Upper lobe of left lung (tissue), 6 donors: ENCODE data around the gene SNURF. TPM values are rescaled to one million over a fixed set of nuclear protein-coding genes. Genes with fewer than 3 reads are reported as not detected.
"Not testable (repeated sequence)": the region's sequence is repeated elsewhere in the genome, so short reads cannot be mapped to it uniquely, and the experiment has no call there.

Experiments
- ATAC-seq, 2 donors: fragments of 200-7000 bp; cut with Tn5 transposase; one replicate each; pipeline ENCODE4 v1.9.1; 2022; ENCODE audit warnings: mild to moderate bottlenecking in 2 of 2, moderate library complexity in 2 of 2; ENCODE audit not compliant: low FRiP score in 2 of 2
- DNase-seq, 2 donors: peaks; one replicate each; pipeline ENCODE4 v3.0.0-alpha.2; 2019 to 2020
- H3K27ac ChIP-seq, 4 donors: fragments of 200-600 bp; sonication (generic); one replicate each; pipeline ENCODE4 v1.5.1; 2016 to 2019
- H3K27me3 ChIP-seq, 4 donors: fragments of 200-600 bp; sonication (generic); one replicate each; pipeline ENCODE4 v1.5.1; 2017 to 2019
- H3K36me3 ChIP-seq, 4 donors: fragments of 200-600 bp; sonication (generic); one replicate each; pipeline ENCODE4 v1.5.1; 2016 to 2019
- H3K4me1 ChIP-seq, 4 donors: fragments of 200-600 bp; sonication (generic); one replicate each; pipeline ENCODE4 v1.5.1; 2018 to 2019
- H3K4me3 ChIP-seq, 4 donors: fragments of 200-600 bp; sonication (generic); one replicate each; pipeline ENCODE4 v1.5.1; 2017 to 2019; ENCODE audit warnings: mild to moderate bottlenecking in 2 of 4, moderate library complexity in 1 of 4
- H3K9me3 ChIP-seq, 4 donors: fragments of 200-600 bp; sonication (generic); one replicate each; pipeline ENCODE4 v1.5.1; 2018 to 2019
- EP300 ChIP-seq, 4 donors: sonication (generic); formaldehyde crosslinking; IDR thresholded peaks; one replicate each; pipeline ENCODE4 v1.5.1; 2017; ENCODE audit warnings: antibody characterized with exemption in 4 of 4, control low read depth in 2 of 4
- POLR2A ChIP-seq, 4 donors: fragments of 450-650 bp; IDR thresholded peaks; one replicate each; pipeline ENCODE4 v1.5.1; 2016 to 2017; ENCODE audit warnings: antibody characterized with exemption in 4 of 4, mild to moderate bottlenecking in 2 of 4
- POLR2AphosphoS5 ChIP-seq, 2 donors: sonication (generic); formaldehyde crosslinking; IDR thresholded peaks; one replicate each; pipeline ENCODE4 v1.5.1; 2017; ENCODE audit warnings: antibody characterized with exemption in 2 of 2
- WGBS, 2 donors: methylation state at CpG; one replicate each; pipeline ENCODE4 v1.1.5; 2017 to 2018; 5-methylcytosine and 5-hydroxymethylcytosine counted together
- total RNA-seq, 6 donors: library from RNA; depleted of rRNA in 4 of 6; stranded (reverse); fragments of >200 nt in 4 of 6; gene quantifications; one replicate each; pipeline versions ENCODE4 v1.1.0 to v1.2.1, GENCODE V29; 2016 to 2021
- TF ChIP-seq, protein P1 (sequence below), 6 experiments: fragments of 450-650 bp in 4 of 6; fragments of 200-600 bp in 2 of 6; sonication (generic) in 2 of 6; IDR thresholded peaks; one replicate each; pipeline ENCODE4 v1.5.1; 2016 to 2019; ENCODE audit warnings: antibody characterized with exemption in 6 of 6
- donor health status: DM: no; HTN: no; CAD: no; lungs with moderate emphysema.
- donor health status: DM: no; HTN: yes; CAD: no; lungs with severe emphysema.

SNURF gene
- total RNA-seq, 6 donors from 2014 or later: 1.2 to 14.7 (median 7.9) TPM

DNA sequence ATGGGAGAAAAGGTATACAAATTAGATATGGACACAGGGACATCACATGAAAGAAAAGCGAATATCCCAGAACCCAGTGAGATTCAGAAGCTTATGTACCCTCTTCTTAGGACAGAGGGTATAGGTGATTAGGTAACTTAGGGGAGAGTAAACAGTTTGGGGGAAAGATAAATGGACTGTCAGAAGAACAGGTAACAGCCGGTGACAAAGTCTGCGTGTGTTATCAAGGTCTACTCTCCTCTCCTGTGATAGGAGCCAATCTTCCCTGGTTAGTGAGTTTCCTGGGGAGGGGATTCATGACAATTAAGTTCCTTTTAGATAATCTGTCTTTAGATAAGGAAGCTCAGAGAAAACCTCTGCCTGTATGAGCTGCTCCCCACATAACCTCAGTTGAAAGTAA lies 30.6 kb upstream of the SNURF start:
- Histone ChIP-seq H3K9me3 (no peaks in the 10 kb centered on the region), H3K4me1 (no peaks in the 10 kb centered on the region), H3K36me3 (no peaks in the 10 kb centered on the region), H3K27ac (no peak overlapping the region), H3K4me3 (no peak overlapping the region), H3K27me3 (no peaks in the 10 kb centered on the region)
- 68 to 81% methylated on average over 3 of the region's 3 CpGs for WGBS, 2 donors
- DNase-seq: no peak
- TF ChIP-seq POLR2A (IDR thresholded peaks at IDR 0.05): no peak
- TF ChIP-seq, protein P1, sequence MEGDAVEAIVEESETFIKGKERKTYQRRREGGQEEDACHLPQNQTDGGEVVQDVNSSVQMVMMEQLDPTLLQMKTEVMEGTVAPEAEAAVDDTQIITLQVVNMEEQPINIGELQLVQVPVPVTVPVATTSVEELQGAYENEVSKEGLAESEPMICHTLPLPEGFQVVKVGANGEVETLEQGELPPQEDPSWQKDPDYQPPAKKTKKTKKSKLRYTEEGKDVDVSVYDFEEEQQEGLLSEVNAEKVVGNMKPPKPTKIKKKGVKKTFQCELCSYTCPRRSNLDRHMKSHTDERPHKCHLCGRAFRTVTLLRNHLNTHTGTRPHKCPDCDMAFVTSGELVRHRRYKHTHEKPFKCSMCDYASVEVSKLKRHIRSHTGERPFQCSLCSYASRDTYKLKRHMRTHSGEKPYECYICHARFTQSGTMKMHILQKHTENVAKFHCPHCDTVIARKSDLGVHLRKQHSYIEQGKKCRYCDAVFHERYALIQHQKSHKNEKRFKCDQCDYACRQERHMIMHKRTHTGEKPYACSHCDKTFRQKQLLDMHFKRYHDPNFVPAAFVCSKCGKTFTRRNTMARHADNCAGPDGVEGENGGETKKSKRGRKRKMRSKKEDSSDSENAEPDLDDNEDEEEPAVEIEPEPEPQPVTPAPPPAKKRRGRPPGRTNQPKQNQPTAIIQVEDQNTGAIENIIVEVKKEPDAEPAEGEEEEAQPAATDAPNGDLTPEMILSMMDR (IDR thresholded peaks at IDR 0.05): no peak
- no peak for TF ChIP-seq EP300 (IDR thresholded peaks at IDR 0.05)
- no peak for TF ChIP-seq POLR2AphosphoS5 (IDR thresholded peaks at IDR 0.05)
- ATAC-seq: no peak

DNA sequence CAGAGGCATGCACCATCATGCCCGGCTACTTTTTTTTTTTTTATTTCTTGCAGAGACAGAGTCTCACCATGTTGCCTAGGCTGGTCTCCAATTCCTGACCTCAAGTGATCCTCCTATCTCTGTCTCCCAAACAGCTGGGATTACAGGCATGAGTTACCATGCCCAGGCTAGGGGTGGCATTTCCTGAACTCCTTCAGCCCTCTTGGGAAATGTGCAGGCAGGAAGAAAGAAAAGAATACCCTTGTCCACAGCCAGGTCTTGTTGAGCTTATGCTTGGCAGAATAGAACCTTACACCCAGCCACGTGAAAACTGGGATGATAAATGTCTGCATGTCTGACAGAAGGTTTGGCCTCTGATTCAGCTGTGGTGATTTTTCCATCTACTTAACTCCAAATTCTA lies 30.2 kb upstream of the SNURF start:
- H3K4me1 ChIP-seq: no peaks in the 10 kb centered on the region
- 71 to 76% methylated on average over 2 of the region's 2 CpGs for WGBS, 2 donors

DNA sequence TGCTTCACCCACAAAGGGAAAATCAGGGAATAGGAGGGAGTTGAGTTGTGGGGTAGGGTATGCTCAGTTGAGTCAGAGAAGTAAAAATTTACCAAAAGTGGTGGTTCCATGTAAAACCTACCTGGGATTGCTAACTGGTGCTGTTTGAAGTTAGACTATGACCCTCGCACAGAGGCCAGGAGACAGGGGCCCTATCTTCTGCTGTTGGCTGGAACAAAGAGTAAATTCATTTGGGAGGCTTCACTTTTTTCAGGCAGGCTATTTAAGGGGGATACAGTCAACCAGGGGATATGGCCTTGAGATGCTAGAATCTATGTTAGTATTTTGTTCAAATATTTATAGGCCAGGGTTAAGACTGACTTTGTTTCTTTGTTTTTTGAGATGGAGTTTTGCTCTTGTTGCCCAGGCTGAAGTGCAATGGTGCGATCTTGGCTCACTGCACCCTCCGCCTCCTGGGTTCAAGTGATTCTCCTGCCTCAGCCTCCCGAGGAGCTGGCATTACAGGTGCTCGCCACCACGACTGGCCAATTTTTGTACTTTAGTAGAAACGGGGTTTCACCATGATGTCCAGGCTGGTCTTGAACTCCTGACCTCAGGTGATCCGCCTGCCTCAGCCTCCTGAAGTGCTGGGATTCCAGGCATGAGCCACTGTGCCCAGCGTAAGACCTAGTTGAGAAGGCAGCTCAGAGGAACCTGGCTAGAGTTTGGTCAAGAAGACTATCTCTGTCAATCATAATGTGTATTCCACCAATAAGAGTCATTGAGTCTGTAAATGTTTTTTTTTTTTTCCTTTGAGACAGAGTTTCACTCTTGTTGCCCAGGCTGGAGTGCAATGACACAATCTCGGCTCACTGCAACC lies 22.7 kb upstream of the SNURF start:
- not testable (repeated sequence) for H3K27me3 ChIP-seq, H3K4me1 ChIP-seq, DNase-seq, H3K4me3 ChIP-seq, H3K9me3 ChIP-seq, H3K36me3 ChIP-seq, ATAC-seq, H3K27ac ChIP-seq
- WGBS, 2 donors: 81 to 87% methylated on average over 9 to 10 of the region's 10 CpGs

More for the DNA sequence above, 30.2 kb upstream of the SNURF start:
- Histone ChIP-seq H3K27me3 (no peaks in the 10 kb centered on the region), H3K9me3 (no peaks in the 10 kb centered on the region), H3K36me3 (no peaks in the 10 kb centered on the region), H3K27ac (no peak overlapping the region), H3K4me3 (no peak overlapping the region)
- ATAC-seq (no peak), DNase-seq (no peak)
- TF ChIP-seq POLR2A (IDR thresholded peaks at IDR 0.05): no peak
- no peak for TF ChIP-seq EP300 (IDR thresholded peaks at IDR 0.05)
- no peak for TF ChIP-seq POLR2AphosphoS5 (IDR thresholded peaks at IDR 0.05)

DNA sequence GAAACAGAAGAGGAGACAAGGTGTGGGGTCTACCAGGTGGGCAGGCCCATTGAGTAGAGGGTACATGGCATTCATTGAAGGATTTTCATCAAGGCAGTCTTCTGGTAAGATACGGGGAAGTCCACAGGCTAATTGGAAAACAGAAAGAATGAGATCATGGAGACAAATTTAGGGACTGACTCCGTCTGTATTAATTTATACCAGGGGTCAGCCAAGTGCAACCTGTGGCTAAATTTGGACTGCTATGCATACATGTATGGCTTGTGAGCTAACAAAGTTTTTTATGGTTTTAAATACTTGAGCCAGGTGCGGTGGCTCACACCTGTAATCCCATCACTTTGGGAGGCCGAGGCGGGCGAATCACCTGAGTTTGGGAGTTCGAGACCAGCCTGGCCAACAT lies 21.1 kb upstream of the SNURF start:
- ATAC-seq (no peak), DNase-seq (no peak)
- Histone ChIP-seq H3K27me3 (no peaks in the 10 kb centered on the region), H3K27ac (no peak overlapping the region), H3K4me3 (no peak overlapping the region), H3K4me1 (no peaks in the 10 kb centered on the region), H3K9me3 (peaks cover 0 to 4% (median 0%) of the 10 kb centered on the region in 4 donors), H3K36me3 (no peaks in the 10 kb centered on the region)
- 87 to 89% methylated on average over 7 of the region's 7 CpGs for WGBS, 2 donors
- TF ChIP-seq POLR2A (IDR thresholded peaks at IDR 0.05) (no peak), POLR2AphosphoS5 (IDR thresholded peaks at IDR 0.05) (no peak), EP300 (IDR thresholded peaks at IDR 0.05) (no peak)
- TF ChIP-seq, protein P1 (IDR thresholded peaks at IDR 0.05): no peak

DNA sequence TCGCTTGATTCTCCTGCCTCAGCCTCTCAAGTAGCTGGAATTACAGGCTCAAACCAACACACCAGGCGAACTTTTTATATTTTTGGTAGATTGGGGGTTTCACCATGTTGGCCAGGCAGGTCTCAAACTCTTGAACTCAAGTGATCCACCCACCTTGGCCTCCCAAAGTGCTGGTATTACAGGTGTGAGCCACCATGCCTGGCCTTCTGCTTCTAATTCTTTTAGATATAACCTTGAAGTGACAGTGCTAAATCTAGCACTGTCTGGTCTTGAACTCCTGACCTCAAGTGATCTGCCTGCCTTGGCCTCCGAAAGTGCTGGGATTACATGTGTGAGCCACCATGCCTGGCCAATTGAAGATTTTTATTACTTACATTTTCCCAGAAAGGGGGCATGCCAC lies 16.6 kb upstream of the SNURF start:
- not testable (repeated sequence) for H3K36me3 ChIP-seq, H3K27me3 ChIP-seq, H3K27ac ChIP-seq, ATAC-seq, DNase-seq, H3K4me3 ChIP-seq, H3K9me3 ChIP-seq, H3K4me1 ChIP-seq
- 66 to 75% methylated on average over 3 of the region's 3 CpGs for WGBS, 2 donors

DNA sequence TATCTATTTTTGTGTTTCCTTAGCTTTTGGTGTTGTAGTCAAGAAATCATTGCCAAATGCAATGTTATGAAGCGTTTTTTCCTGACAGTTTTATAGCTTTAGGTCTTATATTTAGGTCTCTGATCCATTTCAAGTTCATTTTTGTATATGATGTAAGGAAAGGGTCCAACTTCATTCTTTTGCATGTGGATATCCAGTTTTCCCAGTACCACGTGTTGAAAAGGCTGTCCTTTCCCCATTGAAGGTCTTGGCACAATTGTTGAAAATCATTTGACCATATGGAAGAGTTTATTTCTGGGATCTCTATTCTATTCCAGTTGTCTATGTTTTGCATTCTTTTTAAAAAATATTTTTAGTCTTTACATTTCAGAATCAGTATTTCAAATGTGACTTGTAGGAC lies 14.6 kb upstream of the SNURF start:
- Histone ChIP-seq H3K4me3 (no peak overlapping the region), H3K36me3 (no peaks in the 10 kb centered on the region), H3K27ac (no peak overlapping the region), H3K9me3 (no peaks in the 10 kb centered on the region), H3K4me1 (no peaks in the 10 kb centered on the region), H3K27me3 (no peaks in the 10 kb centered on the region)
- DNase-seq: no peak
- no peak for ATAC-seq
- 48 to 64% methylated on average over 2 of the region's 2 CpGs for WGBS, 2 donors
- no peak for TF ChIP-seq EP300 (IDR thresholded peaks at IDR 0.05)
- TF ChIP-seq POLR2AphosphoS5 (IDR thresholded peaks at IDR 0.05): no peak
- TF ChIP-seq, protein P1 (IDR thresholded peaks at IDR 0.05): no peak
- TF ChIP-seq POLR2A (IDR thresholded peaks at IDR 0.05): no peak
